Kidney (tissue), 14 donors: ENCODE data around the gene RPS6KA2. TPM values are rescaled to one million over a fixed set of nuclear protein-coding genes. Genes with fewer than 3 reads are reported as not detected.

Source experiments
- DNase-seq, 5 donors: peaks; one replicate each; pipeline ENCODE4 v3.0.0-alpha.2; 2013 to 2020
- FAIRE-seq: peaks from 2 replicates; lab custom pipeline; 2012; peaks lifted over from hg19 to GRCh38; lab: Jason Lieb, UNC
- H3K27ac ChIP-seq, 2 donors: one replicate each; pipeline ENCODE4 v1.7.0; 2013; ENCODE audit warnings: low read depth in 2 of 2, low read length in 2 of 2, inconsistent platforms in 1 of 2
- H3K27me3 ChIP-seq: one replicate; pipeline ENCODE4 v1.7.1; 2013; ENCODE audit warnings: low read length, inconsistent platforms; ENCODE audit not compliant: control insufficient read depth, insufficient read depth
- H3K36me3 ChIP-seq, 3 donors: one replicate each; pipeline versions ENCODE4 v1.7.0 to v1.7.1; 2013; ENCODE audit warnings: low read length in 3 of 3, control low read depth in 1 of 3, inconsistent platforms in 1 of 3; ENCODE audit not compliant: insufficient read depth in 3 of 3, control insufficient read depth in 2 of 3
- H3K4me1 ChIP-seq, 3 donors: one replicate each; pipeline versions ENCODE4 v1.7.0 to v1.7.1; 2013; ENCODE audit warnings: low read length in 3 of 3, inconsistent platforms in 1 of 3, low read depth in 1 of 3; ENCODE audit not compliant: control insufficient read depth in 2 of 3, insufficient read depth in 2 of 3
- H3K4me3 ChIP-seq, 3 donors: one replicate each; pipeline versions ENCODE4 v1.7.0 to v1.8.1; 2013; ENCODE audit warnings: low read length in 3 of 3, control low read depth in 1 of 3, inconsistent platforms in 1 of 3
- H3K9ac ChIP-seq, 3 donors: one replicate each; pipeline versions ENCODE4 v1.7.0 to v1.7.1; 2013; ENCODE audit warnings: low read length in 3 of 3, control low read depth in 1 of 3, inconsistent platforms in 1 of 3
- H3K9me3 ChIP-seq, 3 donors: one replicate each; pipeline versions ENCODE4 v1.7.0 to v1.7.1; 2013; ENCODE audit warnings: low read length in 3 of 3, control low read depth in 1 of 3, inconsistent platforms in 1 of 3; ENCODE audit not compliant: control insufficient read depth in 2 of 3, insufficient read depth in 1 of 3
- CTCF ChIP-seq: IDR thresholded peaks from 3 replicates; pipeline ENCODE4 v1.5.1; 2012; ENCODE audit warnings: mild to moderate bottlenecking, moderate library complexity, borderline replicate concordance; ENCODE audit not compliant: insufficient read depth; ENCODE audit errors: extremely low read depth
- intact Hi-C: fragments of 100-400 bp; cut with DNase I; formaldehyde crosslinking; loops from one replicate; pipeline ENCODE4 v1.11.1; 2022
- polyA plus RNA-seq: library from polyadenylated mRNA; stranded (reverse); fragments of 350-450 nt; fragmentation: Illumina TruSeq; extraction: RNeasy Lipid Tissue Mini Kit (QIAGEN cat#74804); gene quantifications from one replicate; pipeline ENCODE4 v1.2.3, GENCODE V29; 2014; ENCODE audit warnings: low read depth, low replicate concordance; ENCODE audit not compliant: insufficient read depth
- total RNA-seq: library from RNA; stranded (reverse); fragmentation: NEBNext Ultra II Directional; extraction: Animal tissue kit (Norgen Biotek cat#: 25700); gene quantifications from one replicate; pipeline ENCODE4 v1.2.1, GENCODE V29; 2021
- donor health status: control.
- donor health status: control.
- donor health status: control.
- donor health status: control.
- donor health status: control.
- donor health status: DM: yes; HTN: yes; CAD: no.
- donor health status: Normal renal cell carcinoma (clear cell type).

RPS6KA2 gene
- total and polyA plus RNA-seq, 2 donors from 2014 or later: 12.3 to 61.2 TPM

GRCh38 chr6:166483573-166484250 is 143.3 kb downstream of the RPS6KA2 start:
- H3K27ac ChIP-seq: no peak overlapping the region
- TF ChIP-seq CTCF: no peak
- H3K9ac ChIP-seq: no peak overlapping the region
- DNase-seq (peak in 1 of 5 donors; percentile 26), FAIRE-seq (no peak)
- H3K27me3 ChIP-seq: no peaks in the 10 kb centered on the region
- H3K9me3 ChIP-seq: no peaks in the 10 kb centered on the region
- intact Hi-C loops: no loop called here
- H3K36me3 ChIP-seq: peaks cover 0 to 5% (median 3%) of the 10 kb centered on the region in 3 donors
- H3K4me1 ChIP-seq: no peaks in the 10 kb centered on the region
- H3K4me3 ChIP-seq: no peak overlapping the region

GRCh38 chr6:166483026-166483425 is 144.0 kb downstream of the RPS6KA2 start:
- no peak for FAIRE-seq
- H3K4me1 ChIP-seq: no peaks in the 10 kb centered on the region
- peaks cover 0 to 5% (median 3%) of the 10 kb centered on the region in 3 donors for H3K36me3 ChIP-seq

DNA sequence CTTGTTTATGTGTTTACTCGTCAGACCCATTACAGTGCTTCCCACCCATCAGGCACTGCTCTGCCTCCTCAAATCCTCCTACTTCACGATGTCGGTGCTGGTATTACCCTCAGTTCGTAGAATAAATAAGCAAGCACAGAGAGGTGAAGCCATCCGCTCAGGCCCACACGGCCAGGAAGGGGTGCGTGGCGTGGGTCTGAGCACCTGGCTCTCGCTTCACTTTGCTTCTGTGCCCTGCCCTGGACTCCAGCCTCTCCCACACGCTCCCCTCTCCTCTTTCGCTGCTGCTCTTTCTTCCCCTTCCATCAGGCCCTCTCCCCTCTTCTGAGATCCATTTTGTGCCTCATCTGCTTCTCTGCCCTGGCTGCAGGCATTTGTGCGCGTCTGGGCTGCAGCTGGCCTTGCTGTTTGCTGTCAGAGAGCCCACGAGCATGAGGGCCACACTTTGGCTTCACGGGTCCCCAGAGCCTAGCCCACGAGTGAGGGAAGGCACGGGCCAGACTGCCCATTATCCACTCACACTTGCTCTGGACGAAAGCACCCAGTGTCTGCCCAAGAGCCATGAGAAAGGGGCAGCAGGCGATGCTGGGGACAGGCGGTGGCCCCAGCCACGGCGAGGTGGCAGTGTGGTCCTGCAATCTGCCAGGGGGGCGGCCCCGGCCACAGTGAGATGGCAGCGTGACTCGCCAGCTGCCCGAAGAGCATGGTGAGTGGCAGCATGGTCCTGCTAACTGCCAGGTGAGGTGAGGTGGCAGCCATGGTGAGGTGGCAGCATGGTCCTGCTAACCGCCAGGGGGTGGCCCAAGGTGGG is 148.1 kb downstream of the RPS6KA2 start:
- H3K4me1 ChIP-seq: no peaks in the 10 kb centered on the region
- no peak for TF ChIP-seq CTCF
- no peak overlapping the region for H3K9ac ChIP-seq
- intact Hi-C loops: no loop called here
- H3K27ac ChIP-seq: no peak overlapping the region
- DNase-seq: peak in 1 of 5 donors; percentile 54
- H3K36me3 ChIP-seq: peaks cover 0 to 2% (median 0%) of the 10 kb centered on the region in 3 donors
- FAIRE-seq: no peak
- H3K4me3 ChIP-seq: no peak overlapping the region
- H3K9me3 ChIP-seq: no peaks in the 10 kb centered on the region
- H3K27me3 ChIP-seq: no peaks in the 10 kb centered on the region

More at GRCh38 chr6:166483026-166483425, 144.0 kb downstream of the RPS6KA2 start:
- intact Hi-C loops: no loop called here
- no peaks in the 10 kb centered on the region for H3K9me3 ChIP-seq
- no peak overlapping the region for H3K9ac ChIP-seq
- no peak for TF ChIP-seq CTCF
- H3K4me3 ChIP-seq: no peak overlapping the region
- DNase-seq: peak in 1 of 5 donors; percentile 30
- no peak overlapping the region for H3K27ac ChIP-seq
- H3K27me3 ChIP-seq: no peaks in the 10 kb centered on the region
